HG03103 (cell line): ENCODE results near the gene CMIP.
"Not testable (repeated sequence)": the region's sequence is repeated elsewhere in the genome, so short reads cannot be mapped to it uniquely, and the experiment has no call there.

Source experiments
- ATAC-seq: cut with Tn5 transposase; IDR thresholded peaks from one replicate; pipeline ENCODE4 v1.9.1; 2021; ENCODE audit warnings: low read depth; ENCODE audit not compliant: unreplicated experiment

The CMIP gene

GRCh38 chr16:81574168-81574567 lies 129.6 kb downstream of the CMIP start:
- ATAC-seq, result no peak

- no peak for ATAC-seq
These were observed 130.7 kb downstream of the CMIP start for GRCh38 chr16:81575307-81575706.

GRCh38 chr16:81575834-81576233 lies 131.2 kb downstream of the CMIP start:
- no peak for ATAC-seq

- no peak for ATAC-seq
These were observed 132.1 kb downstream of the CMIP start for GRCh38 chr16:81576696-81577095.

GRCh38 chr16:81577272-81577671 lies 132.7 kb downstream of the CMIP start:
- not testable (repeated sequence) for ATAC-seq

GRCh38 chr16:81578076-81578475 lies 133.5 kb downstream of the CMIP start:
- no peak for ATAC-seq

GRCh38 chr16:81578636-81579413 lies 134.2 kb downstream of the CMIP start:
- ATAC-seq, result no peak

- ATAC-seq, result no peak
These were observed 136.5 kb downstream of the CMIP start for GRCh38 chr16:81581107-81581506.

GRCh38 chr16:81582655-81583441 lies 138.2 kb downstream of the CMIP start:
- no peak for ATAC-seq

- no peak for ATAC-seq
These were observed 139.5 kb downstream of the CMIP start for GRCh38 chr16:81583893-81584631.

GRCh38 chr16:81585785-81586184 lies 141.2 kb downstream of the CMIP start:
- ATAC-seq, result no peak

GRCh38 chr16:81586417-81586816 lies 141.8 kb downstream of the CMIP start:
- no peak for ATAC-seq

GRCh38 chr16:81586977-81587625 lies 142.5 kb downstream of the CMIP start:
- no peak for ATAC-seq

- no peak for ATAC-seq
These were observed 143.1 kb downstream of the CMIP start for GRCh38 chr16:81587626-81588160.

- ATAC-seq, result no peak
These were observed 143.9 kb downstream of the CMIP start for GRCh38 chr16:81588326-81589081.

GRCh38 chr16:81589975-81590650 lies 145.5 kb downstream of the CMIP start:
- ATAC-seq, result no peak

- ATAC-seq, result no peak
These were observed 146.3 kb downstream of the CMIP start for GRCh38 chr16:81590714-81591544.

GRCh38 chr16:81591545-81591870 lies 146.9 kb downstream of the CMIP start:
- no peak for ATAC-seq
